GM12865 (cell line): ENCODE data around the gene LUM.

Experiments used
- DNase-seq: peaks from one replicate; pipeline ENCODE4 v3.0.0; 2010; ENCODE audit warnings: low read depth
- H3K4me3 ChIP-seq: 2 replicates; pipeline ENCODE4 v1.5.1; 2011; ENCODE audit warnings: mild to moderate bottlenecking, low read depth, low read length, control low read depth
- TF ChIP-seq, protein P1 (sequence below): IDR thresholded peaks from 2 replicates; pipeline ENCODE4 v1.5.1; 2011; ENCODE audit warnings: low read length, control low read depth, low read depth, inconsistent platforms; ENCODE audit not compliant: insufficient read depth; ENCODE audit errors: missing control alignments

LUM gene

DNA sequence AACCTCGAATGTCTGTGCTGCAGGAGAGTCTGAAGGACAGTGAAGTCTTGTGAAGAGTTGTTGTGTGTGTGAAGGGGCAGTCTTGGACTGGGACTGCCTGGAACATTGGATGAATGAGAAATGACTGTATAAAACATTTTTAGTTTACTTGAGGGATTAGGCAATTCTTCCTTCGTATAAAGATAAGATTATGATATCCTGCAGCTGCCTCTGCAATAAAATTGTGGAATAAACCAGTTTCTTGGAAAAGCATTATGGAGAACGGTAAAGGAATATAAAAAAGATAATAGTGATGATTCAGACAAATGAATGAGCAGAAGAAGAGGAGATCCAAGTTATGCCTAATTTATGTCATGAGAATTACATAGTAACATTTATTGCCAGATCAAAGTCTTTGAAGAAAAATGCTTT lies 30.9 kb upstream of the LUM start:
- TF ChIP-seq, protein P1, sequence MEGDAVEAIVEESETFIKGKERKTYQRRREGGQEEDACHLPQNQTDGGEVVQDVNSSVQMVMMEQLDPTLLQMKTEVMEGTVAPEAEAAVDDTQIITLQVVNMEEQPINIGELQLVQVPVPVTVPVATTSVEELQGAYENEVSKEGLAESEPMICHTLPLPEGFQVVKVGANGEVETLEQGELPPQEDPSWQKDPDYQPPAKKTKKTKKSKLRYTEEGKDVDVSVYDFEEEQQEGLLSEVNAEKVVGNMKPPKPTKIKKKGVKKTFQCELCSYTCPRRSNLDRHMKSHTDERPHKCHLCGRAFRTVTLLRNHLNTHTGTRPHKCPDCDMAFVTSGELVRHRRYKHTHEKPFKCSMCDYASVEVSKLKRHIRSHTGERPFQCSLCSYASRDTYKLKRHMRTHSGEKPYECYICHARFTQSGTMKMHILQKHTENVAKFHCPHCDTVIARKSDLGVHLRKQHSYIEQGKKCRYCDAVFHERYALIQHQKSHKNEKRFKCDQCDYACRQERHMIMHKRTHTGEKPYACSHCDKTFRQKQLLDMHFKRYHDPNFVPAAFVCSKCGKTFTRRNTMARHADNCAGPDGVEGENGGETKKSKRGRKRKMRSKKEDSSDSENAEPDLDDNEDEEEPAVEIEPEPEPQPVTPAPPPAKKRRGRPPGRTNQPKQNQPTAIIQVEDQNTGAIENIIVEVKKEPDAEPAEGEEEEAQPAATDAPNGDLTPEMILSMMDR, result no peak
- DNase-seq, result no peak

DNA sequence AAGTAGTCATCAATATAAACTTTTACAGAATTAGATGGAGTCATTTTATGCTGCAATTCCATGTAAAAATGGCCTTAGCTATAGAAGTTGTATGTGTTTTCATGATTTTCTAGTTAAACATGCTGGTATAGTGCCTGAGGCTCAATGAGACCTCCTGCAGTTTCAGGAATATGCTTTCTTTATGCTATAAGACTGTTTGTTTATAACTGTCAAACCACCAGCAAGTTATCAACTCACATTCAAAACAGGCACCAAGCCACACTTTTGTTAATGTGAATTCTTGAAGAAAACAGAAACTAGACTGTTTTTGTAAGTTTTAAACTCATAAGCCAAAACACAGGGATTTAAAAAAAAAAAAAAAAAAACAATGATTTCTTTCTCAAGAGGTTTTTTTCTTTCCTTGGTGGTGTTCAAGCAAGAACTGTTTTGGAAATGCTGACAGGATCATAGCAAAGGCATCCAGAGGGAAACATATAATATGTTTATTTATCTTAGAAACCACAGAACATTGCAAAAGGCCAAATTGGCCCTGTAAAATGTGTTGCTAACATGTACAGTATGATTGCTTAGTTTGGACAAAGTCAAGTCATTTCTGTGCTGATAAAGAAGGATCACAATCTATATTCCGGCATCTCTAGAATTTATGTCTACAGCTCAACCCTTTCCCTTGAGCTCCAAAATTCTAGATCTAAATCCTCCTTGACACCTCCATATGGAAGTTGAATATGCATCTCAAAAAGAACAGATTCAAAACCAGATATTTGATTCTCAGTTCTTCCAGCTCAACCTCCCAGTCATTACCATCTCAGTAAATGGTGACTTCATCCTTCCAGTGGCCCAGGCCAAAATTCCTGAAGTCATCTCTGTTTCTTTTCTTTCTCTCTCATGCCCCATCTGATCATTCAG lies 29.0 kb upstream of the LUM start:
- H3K4me3 ChIP-seq, result no peak overlapping the region
- TF ChIP-seq, protein P1, result no peak
- no peak for DNase-seq

More for the DNA sequence above, 30.9 kb upstream of the LUM start:
- H3K4me3 ChIP-seq, result no peak overlapping the region

DNA sequence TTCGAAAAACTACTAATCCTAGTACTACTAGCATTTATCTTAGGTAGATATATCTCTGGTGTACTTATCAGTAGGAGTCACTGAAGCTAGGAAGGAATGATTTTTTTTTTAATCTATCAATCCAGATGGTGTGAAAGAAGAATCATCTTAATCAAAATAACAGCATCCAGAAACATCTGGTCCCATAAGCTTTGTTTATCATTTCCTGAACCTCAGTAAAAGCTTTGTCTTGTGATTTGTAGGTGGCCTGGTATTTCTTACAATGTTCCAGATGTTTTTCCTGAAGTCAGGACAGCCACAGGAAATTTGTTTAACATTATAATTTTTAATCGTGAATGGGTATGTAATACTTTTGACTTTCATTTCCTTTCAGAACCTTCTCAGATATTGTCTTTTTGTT lies 28.0 kb upstream of the LUM start:
- H3K4me3 ChIP-seq, result no peak overlapping the region
- no peak for DNase-seq
- TF ChIP-seq, protein P1, result no peak

DNA sequence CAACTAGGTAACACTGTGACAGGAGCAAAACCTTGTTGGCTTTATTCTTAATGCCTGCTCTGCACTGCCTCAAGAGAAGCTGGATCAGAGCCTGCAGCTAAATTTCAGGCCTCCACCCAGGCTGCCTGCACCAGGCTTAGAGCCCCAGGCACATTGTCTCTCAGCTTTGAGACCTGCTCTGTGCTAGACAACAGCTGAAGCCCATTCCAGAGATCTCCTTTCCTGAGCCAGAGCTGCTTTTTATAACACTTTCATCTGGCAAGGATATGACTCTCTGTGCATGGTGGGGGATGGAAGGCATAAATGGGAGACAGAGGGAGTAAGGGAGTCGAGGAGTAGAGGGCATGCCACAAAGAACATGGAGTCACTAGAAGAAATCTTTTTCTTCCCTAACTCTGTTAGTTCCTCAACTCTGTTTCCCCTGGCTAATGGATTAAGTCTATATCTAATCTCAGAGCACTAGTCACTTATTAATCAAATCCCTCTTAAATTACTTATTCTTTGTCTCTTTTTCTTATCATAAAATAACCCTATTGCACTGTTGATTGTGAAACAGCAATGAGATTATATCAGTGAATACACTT lies 27.1 kb upstream of the LUM start:
- DNase-seq, result no peak
- no peak overlapping the region for H3K4me3 ChIP-seq
- TF ChIP-seq, protein P1, result no peak

DNA sequence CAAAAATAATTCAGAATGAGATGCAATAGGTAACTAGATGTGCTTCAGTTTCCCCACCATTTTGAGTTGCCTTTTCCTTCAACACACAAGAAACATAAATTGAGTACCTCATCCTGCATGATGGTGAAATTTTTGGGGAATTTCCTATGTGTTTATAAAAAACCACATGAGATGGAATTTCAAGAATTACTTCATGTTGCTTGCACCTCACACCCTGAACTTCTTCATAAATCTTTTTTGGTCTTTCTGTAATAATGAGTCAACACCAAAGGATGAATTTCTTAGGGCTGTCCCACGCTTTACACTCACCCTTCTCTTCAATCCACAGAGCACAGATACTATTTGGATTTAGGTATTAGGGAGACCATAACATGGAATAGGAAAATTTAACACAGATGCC lies 22.6 kb upstream of the LUM start:
- TF ChIP-seq, protein P1, result no peak
- no peak for DNase-seq
- no peak overlapping the region for H3K4me3 ChIP-seq

DNA sequence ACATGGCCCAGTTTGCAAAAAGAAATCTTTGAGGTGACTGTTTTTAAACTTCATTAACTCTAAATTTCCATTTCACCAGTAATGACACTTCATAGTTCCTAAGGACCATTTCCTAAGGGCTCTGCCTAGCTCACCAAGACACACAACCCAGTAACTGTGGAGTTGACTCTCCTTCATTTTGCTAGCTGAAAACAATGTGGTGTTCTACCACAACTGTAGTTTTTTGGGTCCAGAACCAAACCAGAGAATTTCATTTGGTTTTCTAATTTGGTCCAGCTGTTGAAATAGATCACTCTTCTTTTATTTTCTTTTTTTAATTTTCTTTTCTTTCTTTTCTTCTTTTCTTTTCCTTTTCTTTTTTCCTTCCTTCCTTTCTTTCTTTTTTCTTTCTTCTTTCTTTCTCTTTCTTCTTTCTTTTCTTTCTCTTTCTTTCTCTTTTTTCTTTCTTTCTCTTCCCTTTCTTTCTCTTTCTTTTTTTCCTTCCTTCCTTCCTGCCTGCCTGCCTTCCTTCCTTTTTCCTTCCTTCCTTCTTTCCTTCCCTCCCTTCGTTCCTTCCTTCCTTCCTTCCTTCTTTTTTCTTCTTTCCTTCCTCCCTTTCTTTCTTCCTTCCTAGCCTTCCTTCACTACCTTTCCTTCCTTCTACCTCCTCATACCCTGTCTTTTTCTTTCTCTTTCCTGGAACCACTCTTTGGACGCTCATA lies 18.5 kb upstream of the LUM start:
- TF ChIP-seq, protein P1, result no peak
- DNase-seq, result no peak
- no peak overlapping the region for H3K4me3 ChIP-seq
